Measurements from ENCODE around the gene ITPR2.
A peak's percentile ranks its signal among the peaks of the same experiment; 100 is the strongest.
"Not testable (repeated sequence)": the region's sequence is repeated elsewhere in the genome, so short reads cannot be mapped to it uniquely, and the experiment has no call there.

ITPR2 gene

DNA sequence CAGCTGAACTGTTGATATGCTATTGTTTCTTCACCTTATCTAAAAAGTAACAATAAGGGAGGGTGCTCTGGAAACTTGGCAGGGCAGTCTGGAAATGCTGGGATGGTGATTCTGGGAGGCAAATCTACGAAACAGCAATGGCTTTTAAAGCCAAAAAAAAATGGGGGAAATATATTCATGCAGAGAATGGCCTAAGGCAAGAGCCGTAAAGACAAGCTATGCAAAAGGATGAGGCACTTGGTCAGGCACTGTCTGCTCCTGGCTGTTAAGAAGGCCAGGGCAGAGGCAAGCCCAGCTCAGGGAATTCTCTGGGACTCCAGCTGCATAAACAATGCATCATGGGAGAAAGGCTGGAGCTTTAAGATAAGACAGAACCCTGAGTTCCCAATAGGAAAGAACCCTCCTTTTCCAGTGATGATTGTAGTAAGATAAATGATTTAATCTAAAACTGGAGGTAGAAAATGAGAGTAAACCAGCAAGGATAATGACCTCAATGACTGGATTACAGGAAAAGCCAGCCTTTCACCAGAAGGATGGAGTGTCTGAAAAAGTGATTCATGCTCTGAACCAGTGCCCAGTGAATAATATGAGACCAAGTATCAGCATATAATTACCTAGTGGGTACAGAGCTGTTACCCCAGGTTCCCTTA lies 46.0 kb downstream of the ITPR2 start:
- no peak overlapping the region for H3K4me3 ChIP-seq (ENCODE audit: low read length)
- TF ChIP-seq, protein P1, sequence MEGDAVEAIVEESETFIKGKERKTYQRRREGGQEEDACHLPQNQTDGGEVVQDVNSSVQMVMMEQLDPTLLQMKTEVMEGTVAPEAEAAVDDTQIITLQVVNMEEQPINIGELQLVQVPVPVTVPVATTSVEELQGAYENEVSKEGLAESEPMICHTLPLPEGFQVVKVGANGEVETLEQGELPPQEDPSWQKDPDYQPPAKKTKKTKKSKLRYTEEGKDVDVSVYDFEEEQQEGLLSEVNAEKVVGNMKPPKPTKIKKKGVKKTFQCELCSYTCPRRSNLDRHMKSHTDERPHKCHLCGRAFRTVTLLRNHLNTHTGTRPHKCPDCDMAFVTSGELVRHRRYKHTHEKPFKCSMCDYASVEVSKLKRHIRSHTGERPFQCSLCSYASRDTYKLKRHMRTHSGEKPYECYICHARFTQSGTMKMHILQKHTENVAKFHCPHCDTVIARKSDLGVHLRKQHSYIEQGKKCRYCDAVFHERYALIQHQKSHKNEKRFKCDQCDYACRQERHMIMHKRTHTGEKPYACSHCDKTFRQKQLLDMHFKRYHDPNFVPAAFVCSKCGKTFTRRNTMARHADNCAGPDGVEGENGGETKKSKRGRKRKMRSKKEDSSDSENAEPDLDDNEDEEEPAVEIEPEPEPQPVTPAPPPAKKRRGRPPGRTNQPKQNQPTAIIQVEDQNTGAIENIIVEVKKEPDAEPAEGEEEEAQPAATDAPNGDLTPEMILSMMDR (conservative IDR thresholded peaks at IDR 0.05; ENCODE audit: low read depth, low read length): no peak
- peak; percentile 43 for DNase-seq (ENCODE audit: low read depth)

DNA sequence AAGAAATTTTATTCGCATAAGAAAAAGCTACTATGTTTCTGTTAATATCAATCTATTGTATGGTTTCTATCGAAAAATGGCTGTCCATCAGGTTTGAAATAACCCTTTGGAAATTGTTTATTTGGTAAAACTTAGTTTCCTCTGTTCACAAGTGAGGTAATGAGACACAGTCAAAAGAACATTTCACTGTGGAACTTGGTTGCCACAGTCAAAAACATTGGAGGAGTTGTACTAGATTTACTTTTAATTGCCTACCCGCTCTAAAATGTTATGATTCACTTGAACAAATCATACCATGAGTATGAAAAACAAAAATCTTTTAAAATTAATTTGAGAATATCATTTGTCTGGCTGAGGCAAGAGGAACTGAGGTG lies 46.5 kb downstream of the ITPR2 start:
- no peak for DNase-seq (ENCODE audit: low read depth)
- TF ChIP-seq, protein P1 (conservative IDR thresholded peaks at IDR 0.05; ENCODE audit: low read depth, low read length): no peak
- H3K4me3 ChIP-seq (ENCODE audit: low read length): no peak overlapping the region

DNA sequence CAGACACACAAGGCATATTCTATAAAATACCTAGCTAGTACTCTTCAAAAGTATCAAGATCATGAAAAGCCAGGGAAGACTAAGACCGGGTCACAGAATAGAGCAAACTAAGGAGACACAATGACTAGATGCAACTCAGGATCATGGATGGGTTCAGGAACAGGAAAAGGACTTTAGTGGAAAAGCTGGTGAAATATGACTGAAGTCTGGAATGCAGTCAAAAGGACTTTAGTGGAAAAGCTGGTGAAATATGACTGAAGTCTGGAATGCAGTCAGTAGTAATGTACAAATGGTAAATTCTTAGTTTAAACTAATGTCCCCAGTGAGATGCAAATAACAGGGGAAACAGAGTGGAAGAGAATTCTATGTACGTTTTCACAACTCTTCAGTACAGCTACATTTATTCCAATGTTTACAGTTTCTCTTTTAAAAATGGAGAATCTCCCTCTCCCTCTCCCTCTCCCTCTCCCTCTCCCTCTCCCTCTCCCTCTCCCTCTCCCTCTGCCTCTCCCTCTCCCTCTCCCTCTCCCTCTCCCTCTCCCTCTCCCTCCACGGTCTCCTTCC lies 49.1 kb downstream of the ITPR2 start:
- not testable (repeated sequence) for H3K4me3 ChIP-seq (ENCODE audit: low read length); DNase-seq (ENCODE audit: low read depth)

DNA sequence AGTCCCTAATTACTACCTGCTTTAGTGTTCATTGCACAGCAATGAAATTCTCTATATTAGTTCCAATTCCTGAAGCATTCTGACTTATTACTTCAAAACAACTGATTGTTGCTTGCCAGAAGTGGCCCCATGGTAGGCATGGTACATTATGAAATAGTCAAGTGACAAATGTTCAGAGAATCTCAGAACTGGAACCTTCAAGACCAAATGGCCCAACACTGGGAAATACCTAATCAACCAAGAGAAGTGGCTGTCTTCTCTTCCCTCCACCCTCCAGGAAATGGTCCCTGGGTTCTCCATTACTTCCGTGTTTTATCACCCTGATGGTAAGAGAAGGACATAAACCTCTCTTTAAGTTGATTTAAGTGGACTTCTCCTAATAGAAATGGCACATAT lies 49.9 kb downstream of the ITPR2 start:
- no peak for DNase-seq (ENCODE audit: low read depth)
- H3K4me3 ChIP-seq (ENCODE audit: low read length): no peak overlapping the region
- TF ChIP-seq, protein P1 (conservative IDR thresholded peaks at IDR 0.05; ENCODE audit: low read depth, low read length): no peak

DNA sequence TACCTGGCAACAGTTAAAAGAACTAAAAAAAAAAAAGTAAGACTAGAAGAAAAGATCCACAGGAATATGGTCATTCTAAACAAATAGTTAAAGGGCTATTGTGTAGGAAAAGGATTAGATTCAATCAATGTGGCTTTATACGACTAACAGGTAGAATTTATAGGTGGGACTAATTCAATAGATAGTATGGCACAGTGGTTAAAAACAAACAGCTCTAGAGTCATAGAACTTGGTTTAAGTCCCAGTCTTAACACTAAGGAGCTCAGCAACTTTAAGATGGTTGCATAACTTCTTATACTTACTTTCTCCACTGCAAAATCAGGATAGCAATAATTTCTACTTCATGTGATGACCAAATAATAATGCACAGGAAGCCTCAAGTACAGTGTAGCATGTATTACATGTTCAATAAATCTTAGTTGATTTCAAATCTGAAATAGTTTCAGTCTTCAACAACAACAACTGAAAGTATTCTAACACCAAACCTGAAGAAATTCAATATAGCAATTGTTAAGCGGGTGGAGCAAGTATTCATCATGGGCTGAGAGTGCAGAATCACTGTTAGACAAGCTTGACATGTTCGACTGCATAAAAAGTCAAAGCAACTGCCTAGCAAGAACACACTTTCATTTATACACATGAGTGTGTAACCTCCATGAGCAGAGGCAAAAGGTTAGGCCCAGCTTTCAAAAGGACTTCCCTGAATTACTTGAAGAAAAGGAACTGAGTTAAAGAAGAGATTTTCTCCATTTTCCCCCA lies 50.4 kb downstream of the ITPR2 start:
- no peak for DNase-seq (ENCODE audit: low read depth)
- TF ChIP-seq, protein P1 (conservative IDR thresholded peaks at IDR 0.05; ENCODE audit: low read depth, low read length): no peak
- no peak overlapping the region for H3K4me3 ChIP-seq (ENCODE audit: low read length)

DNA sequence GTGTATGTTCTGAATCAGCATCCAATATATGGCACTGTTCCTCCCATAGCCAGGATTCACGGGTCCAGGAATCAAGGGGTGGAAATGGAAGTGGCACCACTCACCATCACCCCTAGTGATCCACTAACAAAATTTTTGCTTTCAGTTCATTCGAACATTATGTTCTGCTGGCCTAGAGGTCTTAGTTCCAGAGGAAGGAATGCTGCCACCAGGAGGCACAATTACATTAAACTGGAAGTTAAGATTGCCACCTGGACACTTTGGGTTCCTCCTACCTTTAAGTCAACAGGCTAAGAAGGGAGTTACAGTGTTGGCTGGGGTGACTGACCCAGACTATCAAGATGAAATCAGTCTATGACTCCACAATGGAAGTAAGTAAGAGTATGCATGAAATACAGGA lies 52.3 kb downstream of the ITPR2 start:
- not testable (repeated sequence) for DNase-seq (ENCODE audit: low read depth); H3K4me3 ChIP-seq (ENCODE audit: low read length)

DNA sequence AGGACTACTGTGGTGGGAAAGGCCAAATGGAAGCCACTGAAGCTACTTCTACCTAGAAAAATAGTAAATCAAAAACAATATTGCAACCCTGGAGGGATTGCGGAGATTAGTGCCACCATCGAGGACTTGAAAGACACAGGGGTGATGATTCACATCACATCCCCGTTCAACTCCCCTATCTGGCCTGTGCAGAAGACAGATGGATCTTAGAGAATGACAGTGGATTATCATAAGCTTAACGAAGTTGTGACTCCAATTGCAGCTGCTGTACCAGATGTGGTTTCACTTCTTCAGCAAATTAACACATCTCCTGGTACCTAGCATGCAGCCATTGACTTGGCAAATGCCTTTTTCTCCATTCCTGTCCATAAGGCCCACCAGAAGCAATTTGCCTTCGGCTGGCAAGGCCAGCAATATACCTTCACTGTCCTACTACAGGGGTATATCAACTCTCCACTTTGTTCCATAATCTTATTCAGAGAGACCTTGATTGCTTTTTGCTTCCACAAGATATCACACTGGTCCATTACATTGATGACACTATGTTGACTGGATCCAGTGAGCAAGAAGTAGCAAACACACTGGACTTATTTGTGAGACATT lies 54.7 kb downstream of the ITPR2 start:
- H3K4me3 ChIP-seq (ENCODE audit: low read length); DNase-seq (ENCODE audit: low read depth): not testable (repeated sequence)

DNA sequence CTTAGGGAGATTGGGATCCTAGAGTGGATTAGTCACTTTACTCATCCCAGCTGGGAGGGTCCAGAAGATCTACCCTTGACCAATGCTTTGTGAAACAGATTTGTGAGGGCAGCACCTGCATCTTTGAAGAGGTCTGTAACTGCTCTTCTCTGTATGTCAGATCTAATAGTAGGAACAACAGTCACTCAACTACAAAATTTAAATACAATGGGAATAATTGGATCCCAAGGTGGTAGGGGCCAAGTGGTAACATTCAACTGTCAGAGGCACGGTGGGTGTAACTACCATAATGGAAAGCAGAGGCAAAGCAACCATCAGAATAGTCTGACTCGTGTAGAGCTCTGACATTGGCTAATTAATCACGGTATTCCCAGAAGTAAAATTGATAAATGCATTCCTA lies 55.8 kb downstream of the ITPR2 start:
- TF ChIP-seq, protein P1 (conservative IDR thresholded peaks at IDR 0.05; ENCODE audit: low read depth, low read length): no peak
- no peak for DNase-seq (ENCODE audit: low read depth)
- H3K4me3 ChIP-seq (ENCODE audit: low read length): no peak overlapping the region

DNA sequence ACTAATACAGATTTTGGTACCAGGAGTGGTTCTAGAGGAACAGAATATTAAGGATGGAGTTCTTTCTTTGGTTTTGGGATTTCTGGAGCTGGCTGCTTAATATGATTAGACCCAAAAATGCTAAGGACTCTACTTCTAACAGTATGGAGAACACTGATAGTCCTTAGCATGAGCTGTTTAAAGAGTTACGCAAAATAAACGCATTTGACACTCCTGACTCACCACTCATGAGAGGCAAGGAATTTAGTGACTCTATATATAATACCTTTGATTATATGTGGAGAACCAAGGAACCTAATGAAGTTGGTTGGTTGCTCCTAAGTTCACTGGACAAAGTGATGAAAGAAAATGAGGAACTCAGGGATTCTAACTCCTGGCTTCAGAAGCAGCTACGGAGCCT lies 57.0 kb downstream of the ITPR2 start:
- not testable (repeated sequence) for H3K4me3 ChIP-seq (ENCODE audit: low read length); DNase-seq (ENCODE audit: low read depth)

Measured in retinal pigment epithelial cell (primary cell).